ENCODE data around the gene ATP5IF1.

DNA sequence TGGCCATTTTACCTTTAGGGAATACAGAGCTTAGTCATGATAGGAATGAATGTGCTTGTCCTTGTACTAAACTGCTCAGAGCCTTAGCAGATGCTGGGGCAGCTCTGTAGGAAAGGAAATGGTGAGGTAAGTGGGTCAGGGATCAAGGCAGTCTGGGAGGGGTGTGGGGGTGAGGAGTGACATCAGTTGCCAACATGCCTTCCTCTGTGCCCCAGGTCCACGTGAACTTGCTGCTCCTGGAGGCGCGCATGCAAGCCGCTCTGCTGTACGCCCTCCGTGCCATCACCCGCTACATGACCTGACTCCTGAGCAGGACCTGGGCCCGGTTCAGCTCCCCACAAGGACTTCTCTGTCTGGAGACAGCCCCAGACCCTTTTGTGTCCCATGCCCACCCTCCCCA lies 44.6 kb downstream of the ATP5IF1 start:
- TF ChIP-seq POLR2A (IDR thresholded peaks at IDR 0.05) = no peak
- TF ChIP-seq, protein P1, sequence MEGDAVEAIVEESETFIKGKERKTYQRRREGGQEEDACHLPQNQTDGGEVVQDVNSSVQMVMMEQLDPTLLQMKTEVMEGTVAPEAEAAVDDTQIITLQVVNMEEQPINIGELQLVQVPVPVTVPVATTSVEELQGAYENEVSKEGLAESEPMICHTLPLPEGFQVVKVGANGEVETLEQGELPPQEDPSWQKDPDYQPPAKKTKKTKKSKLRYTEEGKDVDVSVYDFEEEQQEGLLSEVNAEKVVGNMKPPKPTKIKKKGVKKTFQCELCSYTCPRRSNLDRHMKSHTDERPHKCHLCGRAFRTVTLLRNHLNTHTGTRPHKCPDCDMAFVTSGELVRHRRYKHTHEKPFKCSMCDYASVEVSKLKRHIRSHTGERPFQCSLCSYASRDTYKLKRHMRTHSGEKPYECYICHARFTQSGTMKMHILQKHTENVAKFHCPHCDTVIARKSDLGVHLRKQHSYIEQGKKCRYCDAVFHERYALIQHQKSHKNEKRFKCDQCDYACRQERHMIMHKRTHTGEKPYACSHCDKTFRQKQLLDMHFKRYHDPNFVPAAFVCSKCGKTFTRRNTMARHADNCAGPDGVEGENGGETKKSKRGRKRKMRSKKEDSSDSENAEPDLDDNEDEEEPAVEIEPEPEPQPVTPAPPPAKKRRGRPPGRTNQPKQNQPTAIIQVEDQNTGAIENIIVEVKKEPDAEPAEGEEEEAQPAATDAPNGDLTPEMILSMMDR (IDR thresholded peaks at IDR 0.05) = no peak

Data from transverse colon (tissue), 3 donors.